GM19238 (cell line): Measurements from ENCODE around the gene DUSP22.

Source experiments
- DNase-seq: peaks from one replicate; pipeline ENCODE4 v3.0.0; 2011; ENCODE audit warnings: low spot score; ENCODE audit not compliant: insufficient read length

Gene DUSP22

GRCh38 chr6:336159-337114, 44.1 kb downstream of the DUSP22 start:
- DNase-seq, result no peak

- DNase-seq, result no peak
Measured at GRCh38 chr6:337805-338368, 45.6 kb downstream of the DUSP22 start.

- DNase-seq, result no peak
Measured at GRCh38 chr6:338815-339262, 46.6 kb downstream of the DUSP22 start.

GRCh38 chr6:339480-339879, 47.2 kb downstream of the DUSP22 start:
- DNase-seq, result no peak

- no peak for DNase-seq
Measured at GRCh38 chr6:340186-340955, 48.1 kb downstream of the DUSP22 start.

GRCh38 chr6:340991-341827, 48.9 kb downstream of the DUSP22 start:
- DNase-seq, result no peak

- DNase-seq, result no peak
Measured at GRCh38 chr6:341914-342831, 49.9 kb downstream of the DUSP22 start.

- DNase-seq, result no peak
Measured at GRCh38 chr6:342832-343179, 50.5 kb downstream of the DUSP22 start.

- DNase-seq, result no peak
Measured at GRCh38 chr6:343226-343935, 51.1 kb downstream of the DUSP22 start.

GRCh38 chr6:343960-344815, 51.9 kb downstream of the DUSP22 start:
- DNase-seq, result no peak

- DNase-seq, result no peak
Measured at GRCh38 chr6:344816-345340, 52.6 kb downstream of the DUSP22 start.

- no peak for DNase-seq
Measured at GRCh38 chr6:345747-346385, 53.6 kb downstream of the DUSP22 start.

- no peak for DNase-seq
Measured at GRCh38 chr6:346386-347030, 54.2 kb downstream of the DUSP22 start.

GRCh38 chr6:347232-347631, 54.9 kb downstream of the DUSP22 start:
- no peak for DNase-seq

GRCh38 chr6:347951-348859, 55.9 kb downstream of the DUSP22 start:
- no peak for DNase-seq

GRCh38 chr6:348860-349396, 56.6 kb downstream of the DUSP22 start:
- DNase-seq, result no peak
